Activated CD8-positive, alpha-beta T cell treated with anti-CD3 and anti-CD28 coated beads for 36 hours (primary cell): Measurements from ENCODE around the gene CCL4. TPM values are rescaled to one million over a fixed set of nuclear protein-coding genes. Genes with fewer than 3 reads are reported as not detected.

Experiments used
- ATAC-seq: fragments of 200-7000 bp; cut with Tn5 transposase; one replicate; pipeline ENCODE4 v1.10.0; 2021; ENCODE audit warnings: mild to moderate bottlenecking, moderate library complexity
- CTCF ChIA-PET: fragments of 350-600 bp; sonication (Branson Sonifier 250); formaldehyde crosslinking; loops from one replicate; lab custom pipeline; 2021; ENCODE audit warnings: antibody characterized with exemption; lab: Charles Lee
- POLR2A ChIA-PET: fragments of 350-600 bp; sonication (Branson Sonifier 250); formaldehyde crosslinking; loops from one replicate; lab custom pipeline; 2021; ENCODE audit warnings: antibody characterized with exemption; lab: Charles Lee
- DNase-seq: peaks from one replicate; pipeline ENCODE4 v3.0.0-alpha.2; 2020
- H3K27ac Mint-ChIP-seq: one replicate; pipeline ENCODE4 v1.8.0; 2021; ENCODE audit warnings: mild to moderate bottlenecking, mixed read lengths
- H3K27me3 Mint-ChIP-seq: one replicate; pipeline ENCODE4 v1.8.0; 2021; ENCODE audit warnings: mixed read lengths
- H3K36me3 Mint-ChIP-seq: one replicate; pipeline ENCODE4 v1.8.0; 2021; ENCODE audit warnings: low read depth, mixed read lengths
- H3K4me1 Mint-ChIP-seq: one replicate; pipeline ENCODE4 v1.8.0; 2021; ENCODE audit warnings: low read depth, mixed read lengths
- H3K4me3 Mint-ChIP-seq: one replicate; pipeline ENCODE4 v1.8.0; 2021; ENCODE audit warnings: mild to moderate bottlenecking, moderate library complexity, mixed read lengths
- H3K9me3 Mint-ChIP-seq: one replicate; pipeline ENCODE4 v1.8.0; 2021; ENCODE audit warnings: mixed read lengths
- CTCF ChIP-seq: fragments of 200-600 bp; IDR thresholded peaks from one replicate; pipeline ENCODE4 v1.8.0; 2022; ENCODE audit warnings: antibody characterized with exemption, mild to moderate bottlenecking
- intact Hi-C: fragments of 100-400 bp; cut with micrococcal nuclease; formaldehyde crosslinking; loops from one replicate; pipeline ENCODE4 v1.10.0; 2022
- total RNA-seq, 2 experiments: library from RNA; stranded (reverse); gene quantifications; one replicate each; pipeline ENCODE4 v1.2.3, GENCODE V29; 2021

CCL4 gene
- total RNA-seq, 2 experiments from 2014 or later = 287 to 290 TPM

GRCh38 chr17:36135465-36135864 lies 31.8 kb downstream of the CCL4 start:
- Mint-ChIP-seq H3K27ac (no peak overlapping the region), H3K36me3 (no peaks in the 10 kb centered on the region), H3K9me3 (peaks cover 5% of the 10 kb centered on the region), H3K4me1 (peaks cover 2% of the 10 kb centered on the region), H3K27me3 (peaks cover 4% of the 10 kb centered on the region), H3K4me3 (no peak overlapping the region)
- POLR2A ChIA-PET = no interaction called here
- TF ChIP-seq CTCF = no peak
- intact Hi-C loops = no loop called here
- DNase-seq = no peak
- CTCF ChIA-PET = interaction anchor here (2.3 kb wide), 1 partner anchor 13 kb away, joined by 12 read pairs; no protein-coding TSS in a partner anchor
- ATAC-seq = no peak

- POLR2A ChIA-PET = no interaction called here
Measured at GRCh38 chr17:36136036-36136435, 32.4 kb downstream of the CCL4 start.

DNA sequence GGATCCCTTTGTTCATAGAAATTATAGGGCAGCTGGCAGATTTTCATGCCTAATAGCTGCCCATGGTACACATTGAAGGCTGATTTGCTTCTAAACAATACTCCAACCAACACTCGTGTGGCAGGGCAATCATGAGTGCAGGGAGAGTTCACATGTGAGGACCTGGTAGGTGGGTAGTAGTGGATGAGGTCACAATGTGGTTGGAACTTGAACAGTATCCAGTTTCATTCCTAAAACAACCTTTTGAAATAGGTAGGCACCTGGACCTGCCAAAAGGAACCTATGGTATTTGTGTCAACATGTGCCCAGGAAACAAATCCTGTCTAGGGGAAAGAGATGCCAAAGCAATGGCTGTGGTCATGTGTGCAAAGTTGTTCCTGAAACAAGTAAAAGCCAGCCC lies 32.8 kb downstream of the CCL4 start:
- Mint-ChIP-seq H3K4me1 (peaks cover 2% of the 10 kb centered on the region), H3K9me3 (peaks cover 5% of the 10 kb centered on the region), H3K36me3 (no peaks in the 10 kb centered on the region), H3K27ac (no peak overlapping the region), H3K27me3 (peaks cover 4% of the 10 kb centered on the region), H3K4me3 (no peak overlapping the region)
- intact Hi-C loops = no loop called here
- ChIA-PET CTCF (interaction anchor here (2.3 kb wide), 1 partner anchor 12 kb away, joined by 12 read pairs; no protein-coding TSS in a partner anchor), POLR2A (no interaction called here)
- no peak for TF ChIP-seq CTCF
- ATAC-seq (no peak), DNase-seq (no peak)

More at GRCh38 chr17:36136036-36136435, 32.4 kb downstream of the CCL4 start:
- no peak for ATAC-seq
- no peak for DNase-seq
- no peak for TF ChIP-seq CTCF
- H3K36me3 Mint-ChIP-seq = no peaks in the 10 kb centered on the region
- intact Hi-C loops = no loop called here
- peaks cover 2% of the 10 kb centered on the region for H3K4me1 Mint-ChIP-seq
- no peak overlapping the region for H3K4me3 Mint-ChIP-seq
- H3K9me3 Mint-ChIP-seq = peaks cover 5% of the 10 kb centered on the region
- H3K27me3 Mint-ChIP-seq = peaks cover 4% of the 10 kb centered on the region
- CTCF ChIA-PET = interaction anchor here (2.3 kb wide), 1 partner anchor 13 kb away, joined by 12 read pairs; no protein-coding TSS in a partner anchor
- no peak overlapping the region for H3K27ac Mint-ChIP-seq

- Mint-ChIP-seq H3K4me3 (no peak overlapping the region), H3K27ac (no peak overlapping the region), H3K36me3 (no peaks in the 10 kb centered on the region), H3K9me3 (peaks cover 5% of the 10 kb centered on the region), H3K4me1 (peaks cover 20% of the 10 kb centered on the region), H3K27me3 (peaks cover 2% of the 10 kb centered on the region)
- no peak for DNase-seq
- ChIA-PET CTCF (interaction anchor here (1.1 to 1.9 kb wide), 4 partner anchors 9 to 176 kb away, joined by 3 to 8 read pairs (median 6); no protein-coding TSS in a partner anchor), POLR2A (no interaction called here)
- ATAC-seq = no peak
- TF ChIP-seq CTCF = no peak
- intact Hi-C loops = no loop called here
Measured at GRCh38 chr17:36142235-36142634, 38.6 kb downstream of the CCL4 start.

DNA sequence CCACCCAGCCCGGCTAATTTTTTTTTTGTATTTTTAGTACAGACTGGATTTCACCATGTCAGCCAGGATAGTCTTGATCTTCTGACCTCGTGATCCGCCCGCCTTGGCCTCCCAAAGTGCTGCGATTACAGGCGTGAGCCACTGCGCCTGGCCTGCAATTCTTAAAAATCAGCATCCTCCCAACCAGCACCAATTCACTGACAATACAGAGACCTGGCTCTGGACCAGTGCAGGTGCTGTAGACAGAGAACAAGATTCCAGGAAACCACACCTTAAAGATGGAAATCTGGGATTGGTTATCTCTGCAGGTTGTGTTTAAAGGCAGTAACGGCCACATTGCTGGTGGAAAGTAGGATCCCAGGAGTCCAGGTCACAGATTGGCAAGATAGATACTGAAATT lies 39.2 kb downstream of the CCL4 start:
- no peak overlapping the region for H3K4me3 Mint-ChIP-seq
- H3K27ac Mint-ChIP-seq = no peak overlapping the region
- H3K27me3 Mint-ChIP-seq = peaks cover 2% of the 10 kb centered on the region
- no peak for DNase-seq
- H3K4me1 Mint-ChIP-seq = peaks cover 22% of the 10 kb centered on the region
- ChIA-PET POLR2A (no interaction called here), CTCF (interaction anchor here (0.7 to 1.9 kb wide), 6 partner anchors 10 to 176 kb away, joined by 3 to 8 read pairs (median 4); no protein-coding TSS in a partner anchor)
- intact Hi-C loops = no loop called here
- H3K9me3 Mint-ChIP-seq = peaks cover 4% of the 10 kb centered on the region
- no peak for TF ChIP-seq CTCF
- no peaks in the 10 kb centered on the region for H3K36me3 Mint-ChIP-seq
- ATAC-seq = no peak
